ENCODE results near the gene NDUFB6.

Gene NDUFB6

DNA sequence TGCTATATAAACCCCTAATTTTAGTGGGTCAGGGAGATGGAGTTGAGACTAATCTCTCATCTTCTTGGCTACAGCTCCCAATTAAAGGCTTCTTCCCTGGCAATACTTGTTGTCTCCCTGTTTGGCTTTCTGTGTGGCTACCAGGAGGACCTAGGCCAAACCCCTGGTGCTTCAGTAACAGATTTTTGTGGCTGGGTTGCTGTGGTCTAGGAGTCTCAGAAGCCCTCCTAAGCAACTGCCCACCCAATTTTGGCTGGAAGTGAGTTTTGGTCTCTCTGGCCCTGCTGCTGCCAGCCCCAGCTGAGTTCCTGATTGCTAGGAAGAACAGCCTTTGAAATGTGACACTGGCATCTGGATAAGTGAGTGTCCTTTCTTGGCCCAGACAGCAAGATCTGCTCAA, 56.7 kb downstream of the NDUFB6 start:
- DNase-seq = no peak

GRCh38 chr9:32508728-32509127, 64.2 kb downstream of the NDUFB6 start:
- no peak for DNase-seq

- no peak for DNase-seq
Observed at GRCh38 chr9:32503008-32503407, 70.0 kb downstream of the NDUFB6 start.
